Neural progenitor cell (in vitro differentiated cells): ENCODE measurements around the gene MAGI1.

Source experiments
- EZH2 ChIP-seq: fragments of 200-600 bp; sonication (generic); IDR thresholded peaks from 2 replicates; pipeline ENCODE4 v1.6.1; 2017; ENCODE audit warnings: antibody characterized with exemption, mild to moderate bottlenecking, moderate library complexity
- TF ChIP-seq, protein P1 (sequence below): fragments of 200-600 bp; sonication (generic); IDR thresholded peaks from 2 replicates; pipeline ENCODE4 v1.5.1; 2017; ENCODE audit warnings: antibody characterized with exemption, mild to moderate bottlenecking

DNA sequence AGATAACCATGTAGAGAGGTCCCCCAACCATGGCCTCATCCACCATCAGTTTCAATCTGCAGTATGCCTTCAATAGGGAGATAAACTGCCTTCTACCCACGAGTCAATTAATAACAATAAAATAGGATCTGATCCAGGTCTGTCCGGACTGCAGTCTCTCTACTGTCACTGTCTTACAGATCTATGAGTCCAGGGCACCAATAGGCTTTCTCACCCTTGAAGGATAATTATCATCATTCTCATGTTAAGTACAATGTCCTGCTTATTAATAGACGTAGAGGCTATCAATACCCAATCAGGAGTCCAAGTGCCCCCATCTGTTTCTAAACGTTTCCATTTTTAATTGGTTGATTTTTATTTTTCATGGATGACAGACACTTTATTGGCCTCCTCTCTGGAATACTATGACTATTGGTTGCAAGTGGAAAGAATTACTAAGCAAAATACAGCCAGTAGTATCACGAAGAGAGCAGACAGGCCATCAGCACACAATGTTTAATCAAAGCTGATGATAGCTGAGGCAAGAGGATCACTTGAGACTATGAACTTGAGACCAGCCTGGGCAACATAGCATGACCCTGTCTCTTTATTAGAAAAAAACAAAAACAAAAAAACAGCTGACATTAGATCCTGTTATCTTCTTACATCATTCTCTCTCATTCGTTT lies 480.7 kb downstream of the MAGI1 start:
- TF ChIP-seq, protein P1, sequence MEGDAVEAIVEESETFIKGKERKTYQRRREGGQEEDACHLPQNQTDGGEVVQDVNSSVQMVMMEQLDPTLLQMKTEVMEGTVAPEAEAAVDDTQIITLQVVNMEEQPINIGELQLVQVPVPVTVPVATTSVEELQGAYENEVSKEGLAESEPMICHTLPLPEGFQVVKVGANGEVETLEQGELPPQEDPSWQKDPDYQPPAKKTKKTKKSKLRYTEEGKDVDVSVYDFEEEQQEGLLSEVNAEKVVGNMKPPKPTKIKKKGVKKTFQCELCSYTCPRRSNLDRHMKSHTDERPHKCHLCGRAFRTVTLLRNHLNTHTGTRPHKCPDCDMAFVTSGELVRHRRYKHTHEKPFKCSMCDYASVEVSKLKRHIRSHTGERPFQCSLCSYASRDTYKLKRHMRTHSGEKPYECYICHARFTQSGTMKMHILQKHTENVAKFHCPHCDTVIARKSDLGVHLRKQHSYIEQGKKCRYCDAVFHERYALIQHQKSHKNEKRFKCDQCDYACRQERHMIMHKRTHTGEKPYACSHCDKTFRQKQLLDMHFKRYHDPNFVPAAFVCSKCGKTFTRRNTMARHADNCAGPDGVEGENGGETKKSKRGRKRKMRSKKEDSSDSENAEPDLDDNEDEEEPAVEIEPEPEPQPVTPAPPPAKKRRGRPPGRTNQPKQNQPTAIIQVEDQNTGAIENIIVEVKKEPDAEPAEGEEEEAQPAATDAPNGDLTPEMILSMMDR: no peak
- TF ChIP-seq EZH2: no peak
